ENCODE data around the gene SCG3.

DNA sequence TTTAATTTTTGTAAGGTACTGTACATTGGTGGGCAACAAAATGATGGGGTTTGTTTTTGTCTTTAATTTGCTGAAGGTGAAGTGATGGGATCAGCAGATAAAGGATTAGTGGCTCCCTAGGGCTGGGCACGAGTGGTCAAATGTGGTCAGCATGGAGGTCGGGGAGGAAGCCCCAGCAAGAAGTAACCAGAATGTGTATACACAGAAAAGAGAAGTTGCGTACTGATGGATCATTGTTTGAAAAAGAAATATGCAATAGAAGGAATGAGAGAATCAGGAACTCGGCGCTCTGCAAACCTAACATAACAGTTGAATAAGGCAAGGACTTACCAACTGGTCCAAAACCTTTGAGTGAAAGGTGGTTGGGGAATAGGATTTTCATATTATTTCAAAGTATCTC, 71.6 kb downstream of the SCG3 start:
- TF ChIP-seq POLR2AphosphoS5 (IDR thresholded peaks at IDR 0.05; ENCODE audit: low read depth, low read length) (no peak), POLR2A (IDR thresholded peaks at IDR 0.05; ENCODE audit: low read depth, low read length) (no peak), POU2F2 (IDR thresholded peaks at IDR 0.05; ENCODE audit: low read depth, low read length) (no peak), TAF1 (IDR thresholded peaks at IDR 0.05; ENCODE audit: low read depth, low read length) (no peak), PAX5 (IDR thresholded peaks at IDR 0.05; ENCODE audit: insufficient read depth, low read length, severe bottlenecking) (no peak), SPI1 (IDR thresholded peaks at IDR 0.05; ENCODE audit: low read depth, low read length) (no peak)

Data from GM12891 (cell line).